Muscle of back (tissue), 13 donors: ENCODE results near the gene DNAJC1. TPM values are rescaled to one million over a fixed set of nuclear protein-coding genes. Genes with fewer than 3 reads are reported as not detected.
"Not testable (repeated sequence)": the region's sequence is repeated elsewhere in the genome, so short reads cannot be mapped to it uniquely, and the experiment has no call there.

Source experiments
- DNase-seq, 3 donors: peaks; one replicate each; pipeline versions ENCODE4 v3.0.0 to v3.0.0-alpha.2; 2013
- long read RNA-seq, 9 donors: transcript quantifications; one replicate each; lab custom pipeline, GENCODE V29; 2026
- polyA plus RNA-seq, 10 donors: library from polyadenylated mRNA; unstranded; fragments of 120-200 nt; gene quantifications; one replicate each; pipeline ENCODE4 v1.2.1, GENCODE V29; 2013; ENCODE audit not compliant: insufficient read length in 10 of 10

The DNAJC1 gene
- 10 to 100 TPM; 11.0 to 19.7 (median 12.7) TPM for polyA plus RNA-seq
- long read RNA-seq, donor 1, partial matches to known transcripts, result 14 of 15 reads
- long read RNA-seq, donor 1, other reads (novel, unspliced or antisense), result 0 of 15 reads
- long read RNA-seq, donor 2, partial matches to known transcripts, result 16 of 17 reads
- long read RNA-seq, donor 2, other reads (novel, unspliced or antisense), result 0 of 17 reads
- long read RNA-seq, donor 3, result 0 reads
- long read RNA-seq, donor 4, partial matches to known transcripts, result 9 of 11 reads
- long read RNA-seq, donor 4, other reads (novel, unspliced or antisense), result 0 of 11 reads
- long read RNA-seq, donor 5, partial matches to known transcripts, result 22 of 26 reads
- long read RNA-seq, donor 5, other reads (novel, unspliced or antisense), result 0 of 26 reads
- long read RNA-seq, donor 6, partial matches to known transcripts, result 13 of 17 reads
- long read RNA-seq, donor 6, other reads (novel, unspliced or antisense), result 0 of 17 reads
- long read RNA-seq, donor 7, partial matches to known transcripts, result 5 of 6 reads
- long read RNA-seq, donor 7, other reads (novel, unspliced or antisense), result 0 of 6 reads
- long read RNA-seq, donor 8, partial matches to known transcripts, result 8 of 10 reads
- long read RNA-seq, donor 8, other reads (novel, unspliced or antisense), result 0 of 10 reads
- long read RNA-seq, donor 9, partial matches to known transcripts, result 0 of 1 reads
- long read RNA-seq, donor 9, other reads (novel, unspliced or antisense), result 0 of 1 reads

- peak; percentile 96 to 99 (median 98) for DNase-seq
Measured at GRCh38 chr10:22003177-22003963, at the start of gene DNAJC1. TSS of gene DNAJC1 (minus strand) at chr10:22003730. CDS start at chr10:22003434, 296 bp downstream.

- no peak for DNase-seq
Measured at GRCh38 chr10:22053048-22053447, 49.5 kb upstream of the DNAJC1 start.

- no peak for DNase-seq
Measured at GRCh38 chr10:22049635-22050034, 46.1 kb upstream of the DNAJC1 start.

GRCh38 chr10:22047812-22048211 is 44.3 kb upstream of the DNAJC1 start:
- no peak for DNase-seq

- DNase-seq, result no peak
Measured at GRCh38 chr10:22043327-22043633, 39.8 kb upstream of the DNAJC1 start.

GRCh38 chr10:22042557-22043326 is 39.2 kb upstream of the DNAJC1 start:
- no peak for DNase-seq

GRCh38 chr10:22034333-22034732 is 30.8 kb upstream of the DNAJC1 start:
- DNase-seq, result no peak

- DNase-seq, result not testable (repeated sequence)
Measured at GRCh38 chr10:22032268-22032667, 28.7 kb upstream of the DNAJC1 start.

GRCh38 chr10:22030421-22030820 is 26.9 kb upstream of the DNAJC1 start:
- DNase-seq, result no peak

- DNase-seq, result no peak
Measured at GRCh38 chr10:22029445-22030236, 26.1 kb upstream of the DNAJC1 start.

GRCh38 chr10:22027364-22028238 is 24.1 kb upstream of the DNAJC1 start:
- no peak for DNase-seq

GRCh38 chr10:22026287-22026686 is 22.8 kb upstream of the DNAJC1 start:
- no peak for DNase-seq

- no peak for DNase-seq
Measured at GRCh38 chr10:22023508-22023907, 20.0 kb upstream of the DNAJC1 start.

- no peak for DNase-seq
Measured at GRCh38 chr10:22022257-22023032, 18.9 kb upstream of the DNAJC1 start.

GRCh38 chr10:22021144-22021543 is 17.6 kb upstream of the DNAJC1 start:
- not testable (repeated sequence) for DNase-seq

GRCh38 chr10:22017283-22018020 is 13.9 kb upstream of the DNAJC1 start:
- DNase-seq, result no peak

GRCh38 chr10:22016046-22016705 is 12.6 kb upstream of the DNAJC1 start:
- DNase-seq, result no peak
